Stomach (tissue), 4 donors: Measurements from ENCODE around the gene DNAJC16.

Source experiments
- POLR2A ChIP-seq, 4 donors: fragments of 450-650 bp; IDR thresholded peaks; one replicate each; pipeline ENCODE4 v1.6.1; 2016; ENCODE audit warnings: antibody characterized with exemption in 4 of 4, control low read depth in 2 of 4, mild to moderate bottlenecking in 1 of 4, moderate library complexity in 1 of 4
- TF ChIP-seq, protein P1 (sequence below), 7 experiments: fragments of 450-650 bp in 4 of 7; fragments of 200-600 bp in 3 of 7; sonication (generic) in 3 of 7; IDR thresholded peaks; one replicate each; pipeline ENCODE4 v1.5.1; 2016 to 2019; ENCODE audit warnings: antibody characterized with exemption in 7 of 7, control low read depth in 2 of 7, mild to moderate bottlenecking in 1 of 7

DNA sequence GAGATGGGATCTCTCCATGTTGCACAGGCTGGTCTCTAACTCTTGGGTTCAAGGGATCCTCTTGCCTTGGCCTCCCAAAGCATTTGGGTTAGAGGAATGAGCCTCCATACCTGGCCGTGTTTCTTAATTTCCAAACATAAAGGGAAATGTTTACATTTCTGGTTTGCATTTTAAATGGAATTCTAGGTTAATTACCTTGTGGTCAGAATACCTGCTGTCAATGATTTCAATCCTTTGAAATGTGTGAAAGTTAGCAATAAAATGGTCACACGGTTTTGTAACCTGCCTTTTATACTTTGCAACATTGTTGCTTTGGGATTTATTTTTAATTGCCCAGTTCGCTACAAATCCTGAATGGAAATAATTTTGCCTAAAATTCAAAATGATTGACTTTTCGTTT lies 31.9 kb downstream of the DNAJC16 start:
- TF ChIP-seq POLR2A (IDR thresholded peaks at IDR 0.05), result no peak
- TF ChIP-seq, protein P1, sequence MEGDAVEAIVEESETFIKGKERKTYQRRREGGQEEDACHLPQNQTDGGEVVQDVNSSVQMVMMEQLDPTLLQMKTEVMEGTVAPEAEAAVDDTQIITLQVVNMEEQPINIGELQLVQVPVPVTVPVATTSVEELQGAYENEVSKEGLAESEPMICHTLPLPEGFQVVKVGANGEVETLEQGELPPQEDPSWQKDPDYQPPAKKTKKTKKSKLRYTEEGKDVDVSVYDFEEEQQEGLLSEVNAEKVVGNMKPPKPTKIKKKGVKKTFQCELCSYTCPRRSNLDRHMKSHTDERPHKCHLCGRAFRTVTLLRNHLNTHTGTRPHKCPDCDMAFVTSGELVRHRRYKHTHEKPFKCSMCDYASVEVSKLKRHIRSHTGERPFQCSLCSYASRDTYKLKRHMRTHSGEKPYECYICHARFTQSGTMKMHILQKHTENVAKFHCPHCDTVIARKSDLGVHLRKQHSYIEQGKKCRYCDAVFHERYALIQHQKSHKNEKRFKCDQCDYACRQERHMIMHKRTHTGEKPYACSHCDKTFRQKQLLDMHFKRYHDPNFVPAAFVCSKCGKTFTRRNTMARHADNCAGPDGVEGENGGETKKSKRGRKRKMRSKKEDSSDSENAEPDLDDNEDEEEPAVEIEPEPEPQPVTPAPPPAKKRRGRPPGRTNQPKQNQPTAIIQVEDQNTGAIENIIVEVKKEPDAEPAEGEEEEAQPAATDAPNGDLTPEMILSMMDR (IDR thresholded peaks at IDR 0.05), result no peak
